HPDE6-E6E7 (cell line): ENCODE results near the gene VEPH1.
"Not testable (repeated sequence)": the region's sequence is repeated elsewhere in the genome, so short reads cannot be mapped to it uniquely, and the experiment has no call there.

Experiments
- DNase-seq: peaks from one replicate; pipeline ENCODE4 v3.0.0; 2011; ENCODE audit warnings: missing footprints; ENCODE audit errors: extremely low spot score

Gene VEPH1

DNA sequence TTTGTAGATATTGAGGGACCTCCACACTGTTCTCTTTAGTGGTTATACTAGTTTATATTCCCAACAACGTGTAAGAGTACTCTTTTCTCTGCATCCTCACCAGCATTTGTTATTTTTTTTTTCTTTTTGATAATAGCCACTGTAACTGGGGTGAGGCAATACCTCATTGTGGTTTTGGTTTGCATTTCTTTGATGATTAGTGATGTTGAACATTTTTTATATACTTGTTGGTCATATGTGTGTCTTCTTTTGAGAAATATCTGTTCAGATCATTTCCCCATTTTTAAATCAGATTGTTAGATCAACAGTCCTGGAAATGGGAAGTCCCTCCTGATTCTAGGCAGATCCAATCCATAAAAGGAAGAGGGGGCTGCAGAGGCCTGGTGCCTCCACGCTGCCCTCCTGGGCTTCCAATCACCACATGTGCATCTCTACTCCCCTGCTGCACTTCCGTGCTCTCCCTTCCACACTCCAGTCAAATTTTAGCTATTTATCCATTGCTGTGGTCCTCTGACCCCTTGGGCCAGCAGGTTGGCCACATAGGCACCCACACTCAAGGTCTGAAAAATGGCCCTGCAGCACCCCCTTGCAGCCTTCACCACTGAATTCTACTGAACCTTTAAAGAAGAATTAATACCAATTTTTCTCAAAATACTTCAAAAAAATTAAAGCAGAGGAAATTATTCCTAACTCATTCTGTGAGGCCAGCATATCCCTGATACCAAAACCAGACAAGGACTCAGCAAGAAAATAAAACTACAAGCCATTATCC is 154.7 kb downstream of the VEPH1 start:
- not testable (repeated sequence) for DNase-seq

DNA sequence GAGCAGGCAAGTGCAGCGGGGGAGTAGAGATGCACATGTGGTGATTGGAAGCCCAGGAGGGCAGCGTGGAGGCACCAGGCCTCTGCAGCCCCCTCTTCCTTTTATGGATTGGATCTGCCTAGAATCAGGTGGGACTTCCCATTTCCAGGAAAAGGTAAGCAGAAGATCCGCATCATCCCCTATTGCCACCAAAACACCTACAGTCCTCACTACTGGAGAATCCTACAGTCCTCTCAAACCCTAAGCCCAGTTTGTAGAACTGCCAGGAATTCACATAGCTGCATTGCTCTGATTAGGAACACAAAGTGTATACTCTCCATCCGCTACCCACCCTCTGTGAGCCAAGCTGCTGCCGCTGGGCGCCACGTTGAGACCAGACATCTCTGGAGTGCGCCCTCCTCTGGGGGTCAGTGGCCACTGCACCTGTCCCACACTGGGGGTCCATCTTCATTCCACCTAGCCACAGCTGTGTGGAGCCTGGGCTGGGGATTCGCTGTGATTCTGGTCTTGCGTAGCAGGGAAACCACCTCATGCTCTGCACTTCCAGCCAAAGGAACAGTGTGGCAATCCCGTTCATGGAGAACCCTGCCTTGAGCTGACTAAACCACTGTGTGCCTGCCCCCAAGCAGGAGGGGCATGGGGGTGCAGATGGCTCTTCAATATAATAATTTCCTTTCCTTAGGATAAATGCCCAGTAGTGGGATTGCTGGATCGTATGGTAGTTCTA is 155.5 kb downstream of the VEPH1 start:
- DNase-seq = no peak

DNA sequence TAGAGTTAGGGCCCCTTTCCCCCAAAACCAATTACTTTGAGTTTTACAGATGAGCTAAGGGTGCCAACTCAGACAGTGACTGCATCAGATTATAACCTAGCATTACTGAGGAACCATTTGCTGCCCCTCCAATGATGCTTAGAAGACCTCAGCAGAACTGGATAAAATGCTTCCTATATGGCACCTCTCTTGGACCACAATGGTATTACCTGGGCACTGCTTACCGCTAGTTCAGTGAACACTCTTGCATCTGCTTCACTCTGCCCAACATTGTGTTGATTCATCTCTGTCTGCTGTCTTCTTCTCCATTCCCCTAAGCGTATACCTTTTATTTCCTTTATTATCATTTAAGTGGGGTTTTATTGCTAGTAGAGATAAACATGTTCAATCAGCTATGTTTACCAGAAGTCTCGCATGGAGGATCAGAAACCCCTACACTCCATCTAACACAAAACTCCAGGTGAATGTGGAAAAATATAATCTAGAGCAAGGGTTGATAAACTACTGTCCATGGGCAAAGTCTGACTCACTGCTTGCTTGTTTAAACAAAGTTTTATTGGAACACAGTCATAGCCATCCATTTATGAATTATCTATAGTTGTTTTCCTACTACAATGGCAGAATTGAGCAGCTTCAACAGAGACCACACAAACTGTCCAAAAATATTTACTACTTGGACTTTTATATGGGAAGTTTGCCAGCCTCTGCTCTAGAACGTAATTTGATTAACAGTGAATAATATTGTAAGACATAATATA is 166.8 kb downstream of the VEPH1 start:
- DNase-seq = no peak

DNA sequence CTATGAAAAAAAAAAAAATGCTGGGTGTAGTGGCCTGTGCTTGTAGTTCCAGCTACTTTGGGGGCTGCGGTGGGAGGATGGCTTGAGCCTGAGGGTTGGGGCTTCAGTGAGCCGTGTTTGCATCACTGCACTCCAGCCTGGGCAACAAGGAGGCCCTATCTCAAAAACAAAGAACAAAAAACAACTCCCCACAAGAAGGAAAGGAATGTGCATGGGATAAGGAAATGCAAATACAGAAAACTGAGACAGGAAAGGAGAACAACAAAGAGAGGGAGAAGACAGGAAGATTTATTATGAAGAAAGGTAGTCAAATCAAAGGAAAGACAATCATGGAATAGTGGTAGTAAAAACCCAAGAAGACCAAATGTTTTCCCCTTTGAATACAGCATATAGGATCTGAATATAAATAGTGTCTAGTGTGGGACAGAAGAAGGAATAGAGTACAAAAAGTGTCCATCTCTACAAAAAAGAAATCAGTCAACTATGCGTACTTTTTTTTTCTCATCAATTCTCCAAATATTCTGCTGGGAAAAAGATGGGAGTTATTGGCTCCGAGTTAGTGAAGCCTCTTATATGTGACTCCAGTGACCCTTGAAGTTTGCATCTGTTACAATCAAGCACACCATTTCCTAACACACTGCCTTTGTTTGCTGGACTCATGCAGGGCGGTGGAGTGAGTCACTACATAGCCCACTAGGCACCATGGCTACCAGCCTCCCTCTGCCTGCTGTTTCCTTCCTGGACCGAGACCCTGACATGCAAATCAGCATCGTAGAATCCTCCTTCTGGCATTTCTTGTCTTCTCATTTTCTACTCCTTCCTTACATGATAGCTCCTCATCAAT is 167.8 kb downstream of the VEPH1 start:
- no peak for DNase-seq

DNA sequence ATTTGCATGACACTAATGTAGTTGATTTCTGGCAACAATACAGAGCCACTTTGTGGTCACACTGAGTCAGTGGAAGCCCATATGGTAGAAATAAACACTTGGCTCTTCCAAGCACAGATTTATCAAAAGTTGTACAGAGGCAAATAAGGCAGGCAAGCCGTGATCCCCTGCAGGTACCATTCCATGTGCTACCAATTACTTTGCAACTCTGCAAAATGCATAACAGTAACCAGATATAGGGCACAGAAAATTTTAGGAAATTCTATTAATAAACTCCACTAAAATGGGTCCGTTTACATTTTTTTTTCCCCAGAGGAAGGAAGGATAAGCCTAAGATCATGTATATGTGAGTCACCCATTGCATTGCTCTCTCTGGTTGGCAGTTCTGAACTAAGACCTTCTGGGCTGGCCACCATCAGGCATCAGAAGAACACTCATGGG is 169.6 kb downstream of the VEPH1 start:
- no peak for DNase-seq

DNA sequence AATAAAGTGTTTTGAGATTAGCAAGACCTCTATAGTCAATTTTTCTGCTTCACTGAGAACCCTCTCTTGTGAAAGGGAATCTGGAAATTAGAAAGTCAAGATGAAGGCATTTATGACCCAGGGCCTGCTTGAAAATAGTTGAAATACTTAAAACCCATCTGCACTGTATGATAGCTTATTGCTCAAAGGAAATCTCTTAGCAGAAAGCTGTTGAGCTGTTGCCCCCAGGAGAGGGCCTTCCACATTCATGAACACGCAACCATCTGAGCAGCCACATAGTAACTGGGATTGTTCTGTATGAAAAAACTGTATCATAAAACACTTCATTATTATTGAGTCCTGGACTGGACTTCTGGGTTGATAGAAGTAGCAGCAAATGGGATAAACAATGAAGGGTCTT is 173.0 kb downstream of the VEPH1 start:
- DNase-seq = no peak

GRCh38 chr3:157329551-157329950 is 173.7 kb downstream of the VEPH1 start:
- DNase-seq = no peak

DNA sequence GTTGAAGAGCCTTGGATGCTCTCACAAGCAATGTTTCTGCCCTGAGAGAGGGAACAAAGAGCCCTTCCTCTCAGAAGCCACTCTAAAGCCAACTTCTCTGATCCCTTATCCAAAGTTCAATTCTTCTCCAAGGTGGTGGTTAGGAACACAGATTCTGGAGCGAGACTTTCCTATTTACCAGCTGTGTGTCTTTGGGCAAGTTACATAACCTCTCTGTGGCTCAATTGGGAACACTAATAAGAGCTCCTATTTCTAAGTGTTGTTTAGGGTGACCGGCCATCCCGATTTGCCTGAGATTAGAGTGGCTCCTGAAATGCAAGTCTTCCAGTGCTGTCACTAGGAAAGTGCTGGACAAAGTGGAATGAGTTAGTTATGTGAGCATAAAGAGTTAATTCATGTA is 175.4 kb downstream of the VEPH1 start:
- DNase-seq = no peak

DNA sequence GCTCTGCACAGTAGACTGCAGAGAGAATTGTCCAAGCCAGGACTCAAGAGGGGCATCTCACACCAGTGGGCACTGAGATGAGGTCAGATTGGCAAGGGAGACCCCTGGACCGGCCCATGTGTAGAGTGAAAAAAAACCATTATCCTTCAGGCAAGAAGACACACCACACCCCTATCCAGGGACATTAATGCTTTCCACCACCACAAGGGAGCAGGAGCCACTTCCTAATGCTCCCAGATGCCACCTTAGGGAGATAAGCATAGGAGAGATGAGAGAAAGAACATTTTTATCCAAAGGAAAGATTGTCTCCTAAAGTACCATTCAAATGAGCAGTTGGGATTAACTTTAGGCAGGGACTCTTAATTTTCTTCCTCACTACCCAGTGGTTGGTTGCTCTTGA is 176.2 kb downstream of the VEPH1 start:
- no peak for DNase-seq

DNA sequence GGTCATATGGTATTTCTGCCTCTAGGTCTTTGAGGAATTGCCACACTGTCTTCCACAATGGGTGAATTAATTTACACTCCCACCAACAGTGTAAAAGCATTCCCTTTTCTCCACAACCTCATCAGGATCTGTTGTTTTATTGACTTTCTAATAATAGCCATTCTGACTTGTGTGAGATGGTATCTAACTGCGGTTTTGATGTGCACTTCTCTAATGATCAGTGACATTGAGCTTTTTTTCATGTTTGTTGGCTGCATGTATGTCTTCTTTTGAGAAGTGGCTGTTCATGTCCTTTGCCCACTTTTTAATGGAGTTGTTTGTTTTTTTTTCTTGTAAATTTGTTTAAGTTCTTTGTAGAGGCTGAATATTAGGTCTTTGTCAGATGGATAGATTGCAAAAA is 178.3 kb downstream of the VEPH1 start:
- DNase-seq = not testable (repeated sequence)

DNA sequence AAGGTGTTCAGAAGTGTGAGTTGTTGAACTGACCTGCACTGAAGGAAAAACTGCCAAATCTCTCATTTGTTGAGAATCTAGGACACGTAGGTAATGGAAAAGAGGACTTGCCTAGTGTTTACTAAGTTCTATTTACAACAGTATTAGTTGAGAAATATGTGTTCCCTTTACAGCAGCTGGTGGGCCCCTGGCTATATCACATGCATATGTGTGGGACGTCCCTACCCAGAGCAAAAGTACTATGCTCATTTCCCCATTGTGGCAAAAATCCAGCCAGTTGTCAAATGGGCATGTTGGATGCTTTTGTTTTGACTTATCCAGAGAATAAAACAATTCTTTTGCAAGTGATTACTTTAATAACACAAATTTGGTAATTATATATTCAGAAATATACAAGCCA is 179.9 kb downstream of the VEPH1 start:
- no peak for DNase-seq

DNA sequence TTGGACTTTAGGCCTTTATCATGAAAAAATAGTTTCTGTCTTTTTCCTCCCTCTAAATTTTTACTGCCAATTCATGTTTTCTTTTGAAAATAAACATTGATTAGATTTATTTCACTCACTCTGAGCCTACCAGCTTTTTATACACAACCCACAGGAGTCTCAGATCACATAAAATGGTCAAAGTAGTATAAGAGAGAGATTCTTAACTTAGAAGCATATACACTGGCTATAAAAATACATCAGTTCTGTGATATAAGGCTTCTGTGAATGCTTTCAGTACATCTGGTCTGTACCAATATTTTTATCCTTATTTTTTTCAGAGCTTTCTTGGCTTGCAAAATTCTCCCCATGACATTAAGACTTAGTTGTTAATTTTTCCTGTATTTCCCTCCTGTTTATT is 183.5 kb downstream of the VEPH1 start:
- DNase-seq = no peak

DNA sequence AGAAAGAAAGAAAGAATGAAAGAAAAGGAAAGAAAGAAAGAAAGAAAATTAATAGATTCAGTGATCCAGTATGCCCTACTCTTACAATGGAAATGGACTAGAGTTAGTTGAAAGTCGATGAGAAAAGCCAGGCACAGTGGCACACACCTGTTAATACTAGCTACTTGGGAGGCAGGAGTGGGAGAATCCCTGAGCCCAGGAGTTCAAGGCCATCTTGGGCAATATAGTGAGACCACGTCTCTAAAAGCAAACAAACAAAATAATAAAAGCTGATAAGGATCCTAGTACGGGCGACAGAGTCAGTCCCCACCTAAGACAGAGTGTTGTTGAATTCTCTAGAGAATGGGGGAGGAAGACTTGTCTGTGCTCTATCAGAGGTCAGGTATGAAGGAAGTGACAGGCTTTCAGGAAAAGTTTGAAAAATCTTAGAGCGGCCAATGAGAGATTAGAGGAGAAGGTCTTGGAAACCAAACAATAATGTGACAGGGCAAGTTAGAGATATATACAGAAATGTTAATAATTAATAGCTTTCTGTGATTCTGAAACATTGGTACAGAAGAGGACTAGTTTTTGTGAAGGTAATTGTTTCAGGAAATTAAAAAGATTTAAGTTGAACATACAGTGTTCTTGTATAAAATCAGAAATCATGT is 184.5 kb downstream of the VEPH1 start:
- no peak for DNase-seq

DNA sequence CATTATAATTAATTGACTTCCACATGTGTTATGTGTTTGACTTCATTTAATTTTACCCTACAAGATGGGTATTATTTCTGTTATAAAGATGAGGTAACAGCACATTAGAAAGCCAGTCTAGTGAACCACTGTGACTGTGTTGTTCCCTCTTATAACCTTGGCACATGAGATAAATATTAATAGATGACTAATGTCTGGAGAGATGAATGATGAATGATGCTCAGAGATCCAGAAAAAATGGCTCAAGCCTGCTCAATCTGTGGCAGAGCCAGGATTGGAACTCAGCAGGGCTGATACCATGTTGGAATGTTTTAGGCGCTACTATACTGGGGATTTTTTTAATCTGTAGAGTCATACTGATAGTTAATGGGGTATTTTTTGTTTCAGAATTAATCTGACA is 185.3 kb downstream of the VEPH1 start:
- DNase-seq = no peak

DNA sequence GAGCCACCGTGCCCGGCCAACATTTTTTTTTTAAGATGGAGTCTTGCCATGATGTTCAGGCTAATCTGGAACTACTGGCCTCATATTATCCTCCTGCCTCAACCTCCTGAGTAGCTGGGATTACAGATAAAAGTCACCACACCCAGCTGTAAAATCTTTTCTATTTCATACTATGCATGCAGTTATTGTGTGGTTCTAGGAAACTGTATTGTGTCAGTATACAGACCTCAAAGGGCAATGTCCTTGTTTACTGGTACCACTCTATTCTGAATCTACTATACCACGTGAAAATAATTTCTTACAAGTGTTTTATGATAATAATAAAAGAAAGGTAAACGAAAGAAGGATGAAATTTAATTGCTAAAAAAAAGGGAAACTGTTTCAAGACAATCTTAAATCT is 190.0 kb downstream of the VEPH1 start:
- no peak for DNase-seq

DNA sequence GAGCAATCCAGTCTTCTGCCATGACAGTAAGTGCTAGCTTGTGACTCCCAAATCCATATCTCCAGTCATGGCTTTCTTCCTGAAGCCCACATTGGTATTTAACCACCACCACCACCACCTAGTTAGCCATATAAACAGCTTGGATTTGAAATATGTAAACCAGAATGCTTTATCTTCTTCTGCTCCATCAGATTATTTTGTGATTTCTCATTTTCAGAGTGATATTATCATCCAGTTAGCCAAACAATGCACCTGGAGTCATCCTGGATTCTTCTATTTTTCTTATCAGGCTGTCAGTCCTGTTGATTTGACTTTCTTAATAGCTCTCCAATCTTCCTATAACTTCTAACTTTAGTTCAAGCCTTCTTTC is 190.9 kb downstream of the VEPH1 start:
- DNase-seq = no peak

- DNase-seq = no peak
Measured at GRCh38 chr3:157311633-157312375, 191.4 kb downstream of the VEPH1 start.

GRCh38 chr3:157310329-157311052 is 192.7 kb downstream of the VEPH1 start:
- no peak for DNase-seq

DNA sequence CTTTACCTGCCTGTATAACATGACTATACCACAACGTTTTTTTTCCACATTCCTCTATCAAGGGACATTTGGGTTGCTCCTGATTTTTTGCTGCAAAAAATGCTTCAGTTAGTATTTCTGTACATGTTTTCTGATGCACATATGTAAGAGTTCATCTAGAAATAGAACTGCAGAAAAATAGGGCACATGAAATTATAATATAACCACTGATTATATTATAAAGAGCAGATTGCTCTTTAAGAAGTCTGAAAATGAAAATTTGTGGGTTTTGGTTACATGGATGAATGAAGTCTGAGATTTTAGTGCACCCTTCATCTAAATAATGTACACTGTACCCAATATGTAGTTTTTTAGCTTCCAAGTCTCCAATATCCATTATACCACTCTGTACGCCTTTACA is 196.7 kb downstream of the VEPH1 start:
- no peak for DNase-seq

- DNase-seq = no peak
Measured at GRCh38 chr3:157305392-157305791, 197.8 kb downstream of the VEPH1 start.
